Small intestine (tissue), 16 donors: ENCODE measurements around the gene NAA40. TPM values are rescaled to one million over a fixed set of nuclear protein-coding genes. Genes with fewer than 3 reads are reported as not detected.
A peak's percentile ranks its signal among the peaks of the same experiment; 100 is the strongest.

ENCODE experiments used
- DNase-seq, 2 donors: peaks; one replicate each; pipeline versions ENCODE4 v3.0.0 to v3.0.0-alpha.2; 2013
- FAIRE-seq: peaks from 2 replicates; lab custom pipeline; 2012; peaks lifted over from hg19 to GRCh38; lab: Jason Lieb, UNC
- H3K27ac ChIP-seq, 3 donors: one replicate each; pipeline ENCODE4 v1.5.1; 2013; ENCODE audit warnings: low read length in 2 of 3, mild to moderate bottlenecking in 2 of 3, control low read depth in 1 of 3, inconsistent platforms in 1 of 3, low read depth in 1 of 3, moderate library complexity in 1 of 3
- H3K27me3 ChIP-seq, 3 donors: one replicate each; pipeline ENCODE4 v1.6.1; 2013; ENCODE audit warnings: low read length in 3 of 3, inconsistent platforms in 1 of 3; ENCODE audit not compliant: control insufficient read depth in 3 of 3, insufficient read depth in 3 of 3
- H3K36me3 ChIP-seq, 3 donors: one replicate each; pipeline ENCODE4 v1.6.1; 2013; ENCODE audit warnings: low read length in 3 of 3, inconsistent platforms in 1 of 3, low read depth in 1 of 3, mild to moderate bottlenecking in 1 of 3, moderate library complexity in 1 of 3; ENCODE audit not compliant: control insufficient read depth in 3 of 3, insufficient read depth in 2 of 3
- H3K4me1 ChIP-seq, 3 donors: one replicate each; pipeline ENCODE4 v1.6.1; 2013; ENCODE audit warnings: low read length in 2 of 3, inconsistent platforms in 1 of 3, low read depth in 1 of 3, mild to moderate bottlenecking in 1 of 3, moderate library complexity in 1 of 3; ENCODE audit not compliant: control insufficient read depth in 3 of 3, insufficient read depth in 2 of 3
- H3K4me3 ChIP-seq, 3 donors: one replicate each; pipeline ENCODE4 v1.5.1; 2013; ENCODE audit warnings: low read length in 3 of 3, control low read depth in 1 of 3, inconsistent platforms in 1 of 3, low read depth in 1 of 3, mild to moderate bottlenecking in 1 of 3, moderate library complexity in 1 of 3
- H3K9me3 ChIP-seq, 2 donors: one replicate each; pipeline ENCODE4 v1.6.1; 2013; ENCODE audit warnings: low read depth in 1 of 2, low read length in 1 of 2; ENCODE audit not compliant: control insufficient read depth in 2 of 2, insufficient read depth in 1 of 2
- WGBS, 3 donors: extraction: QIAGEN DNeasy Blood & Tissue Kit; methylation state at CpG; one replicate each; pipeline ENCODE4 v1.1.7; 2013; 5-methylcytosine and 5-hydroxymethylcytosine counted together
- long read RNA-seq, 10 donors: transcript quantifications; one replicate each; lab custom pipeline, GENCODE V29; 2026
- polyA plus RNA-seq, 4 donors: library from polyadenylated mRNA; stranded (reverse) in 3 of 4; unstranded in 1 of 4; fragments of 200-250 nt in 3 of 4; fragments of 120-200 nt in 1 of 4; gene quantifications; one replicate each; pipeline versions ENCODE4 v1.2.1 to v1.2.3, GENCODE V29; 2013
- donor health status: healthy with polysubstance abuse.
- donor health status: control.
- donor health status: control.
- donor health status: Bipolar disorder and iron deficiency.
- donor health status: healthy.

Gene NAA40
- polyA plus RNA-seq: 10 to 100 TPM; 13.1 to 36.2 (median 18.3) TPM
- long read RNA-seq, donor 1, transcript NAA40-202 (8 exons, 3,664 nt): major isoform, 7 of 7 reads
- long read RNA-seq, donor 1, partial matches to known transcripts: 0 of 7 reads
- long read RNA-seq, donor 1, other reads (novel, unspliced or antisense): 0 of 7 reads
- long read RNA-seq, donor 2, partial matches to known transcripts: 0 of 3 reads
- long read RNA-seq, donor 2, other reads (novel, unspliced or antisense): 0 of 3 reads
- long read RNA-seq, donor 3, partial matches to known transcripts: 0 of 2 reads
- long read RNA-seq, donor 3, other reads (novel, unspliced or antisense): 0 of 2 reads
- long read RNA-seq, donor 4: 0 reads
- long read RNA-seq, donor 5, partial matches to known transcripts: 0 of 1 reads
- long read RNA-seq, donor 5, other reads (novel, unspliced or antisense): 0 of 1 reads
- long read RNA-seq, donor 6, transcript NAA40-202 (8 exons, 3,664 nt): major isoform, 5 of 5 reads
- long read RNA-seq, donor 6, partial matches to known transcripts: 0 of 5 reads
- long read RNA-seq, donor 6, other reads (novel, unspliced or antisense): 0 of 5 reads
- long read RNA-seq, donor 7: 0 reads
- long read RNA-seq, donor 8, partial matches to known transcripts: 0 of 1 reads
- long read RNA-seq, donor 8, other reads (novel, unspliced or antisense): 0 of 1 reads
- long read RNA-seq, donor 9: 0 reads
- long read RNA-seq, donor 10, partial matches to known transcripts: 0 of 4 reads
- long read RNA-seq, donor 10, other reads (novel, unspliced or antisense): 0 of 4 reads

- no peak for FAIRE-seq
- Histone ChIP-seq H3K9me3 (no peaks in the 10 kb centered on the region), H3K4me1 (peaks cover 0 to 16% (median 4%) of the 10 kb centered on the region in 3 donors), H3K4me3 (peak within 1 kb of the TSS; percentile 70 to 89 (median 76)), H3K27ac (peak within 1 kb of the TSS; percentile 68 to 93 (median 73)), H3K36me3 (peaks cover 0 to 8% (median 2%) of the 10 kb centered on the region in 3 donors), H3K27me3 (no peaks in the 10 kb centered on the region)
- peak; percentile 92 to 99 for DNase-seq
- 0 to 1% (median 0%) methylated on average over 52 to 90 of the region's 92 CpGs for WGBS, 3 donors
These were observed at the start of gene NAA40 for GRCh38 chr11:63938479-63939396. NAA40 (plus strand) TSS chr11:63939002; CDS start chr11:63939097, 95 bp downstream.

- no peak for FAIRE-seq
- Histone ChIP-seq H3K9me3 (no peaks in the 10 kb centered on the region), H3K36me3 (peaks cover 0 to 54% (median 2%) of the 10 kb centered on the region in 3 donors), H3K27me3 (no peaks in the 10 kb centered on the region), H3K27ac (peak overlapping the region; percentile 96 to 97 (median 96)), H3K4me1 (peaks cover 3 to 70% (median 4%) of the 10 kb centered on the region in 3 donors), H3K4me3 (peak overlapping the region in 2 of 3 donors; percentile 47 to 66)
- peak; percentile 65 to 80 for DNase-seq
- WGBS, 3 donors: 27 to 61% (median 44%) methylated on average over 6 of the region's 6 CpGs
These were observed 49.5 kb upstream of the NAA40 start for GRCh38 chr11:63889344-63889743.

- FAIRE-seq (no peak), DNase-seq (peak; percentile 29 to 44)
- H3K4me1 ChIP-seq: peaks cover 3 to 61% (median 4%) of the 10 kb centered on the region in 3 donors
- H3K27ac ChIP-seq: peak overlapping the region in 2 of 3 donors; percentile 96 to 97
- no peaks in the 10 kb centered on the region for H3K27me3 ChIP-seq
- peak overlapping the region in 2 of 3 donors; percentile 47 to 66 for H3K4me3 ChIP-seq
- no peaks in the 10 kb centered on the region for H3K9me3 ChIP-seq
- 33 to 66% (median 36%) methylated on average over 7 of the region's 7 CpGs for WGBS, 3 donors
- peaks cover 0 to 57% (median 2%) of the 10 kb centered on the region in 3 donors for H3K36me3 ChIP-seq
These were observed 48.4 kb upstream of the NAA40 start for GRCh38 chr11:63890368-63890767.

- FAIRE-seq (no peak), DNase-seq (no peak)
- 28 to 48% (median 48%) methylated on average over 3 of the region's 3 CpGs for WGBS, 3 donors
- H3K9me3 ChIP-seq: no peaks in the 10 kb centered on the region
- peaks cover 3 to 53% (median 8%) of the 10 kb centered on the region in 3 donors for H3K4me1 ChIP-seq
- H3K27me3 ChIP-seq: no peaks in the 10 kb centered on the region
- no peak overlapping the region for H3K4me3 ChIP-seq
- peaks cover 8 to 63% (median 14%) of the 10 kb centered on the region in 3 donors for H3K36me3 ChIP-seq
- peak overlapping the region in 1 of 3 donors; percentile 7 for H3K27ac ChIP-seq
These were observed 46.6 kb upstream of the NAA40 start for GRCh38 chr11:63892228-63892627.

GRCh38 chr11:63893355-63893754 lies 45.4 kb upstream of the NAA40 start:
- Histone ChIP-seq H3K27ac (no peak overlapping the region), H3K27me3 (no peaks in the 10 kb centered on the region), H3K9me3 (no peaks in the 10 kb centered on the region), H3K36me3 (peaks cover 12 to 73% (median 25%) of the 10 kb centered on the region in 3 donors), H3K4me1 (peaks cover 3 to 43% (median 3%) of the 10 kb centered on the region in 3 donors), H3K4me3 (no peak overlapping the region)
- no peak for DNase-seq
- WGBS, 3 donors: 97 to 98% (median 97%) methylated on average over 6 of the region's 6 CpGs
- FAIRE-seq: no peak

- no peaks in the 10 kb centered on the region for H3K27me3 ChIP-seq
- DNase-seq: peak in 1 of 2 donors; percentile 81
- peaks cover 32 to 86% (median 46%) of the 10 kb centered on the region in 3 donors for H3K36me3 ChIP-seq
- FAIRE-seq: no peak
- no peak overlapping the region for H3K4me3 ChIP-seq
- no peak overlapping the region for H3K27ac ChIP-seq
- H3K4me1 ChIP-seq: peaks cover 3 to 15% (median 3%) of the 10 kb centered on the region in 3 donors
- H3K9me3 ChIP-seq: no peaks in the 10 kb centered on the region
- 32 to 53% (median 39%) methylated on average over 4 of the region's 4 CpGs for WGBS, 3 donors
These were observed 42.7 kb upstream of the NAA40 start for GRCh38 chr11:63896071-63896470.

GRCh38 chr11:63897459-63898146 lies 41.2 kb upstream of the NAA40 start:
- Histone ChIP-seq H3K27me3 (no peaks in the 10 kb centered on the region), H3K27ac (no peak overlapping the region), H3K9me3 (no peaks in the 10 kb centered on the region), H3K4me3 (no peak overlapping the region), H3K36me3 (peaks cover 39 to 85% (median 52%) of the 10 kb centered on the region in 3 donors), H3K4me1 (peaks cover 0 to 3% (median under 1%) of the 10 kb centered on the region in 3 donors)
- 92 to 94% (median 93%) methylated on average over 10 of the region's 10 CpGs for WGBS, 3 donors
- FAIRE-seq (no peak), DNase-seq (no peak)
